SH-SY5Y (cell line): Measurements from ENCODE around the gene DCN.

Experiments used
- GATA2 ChIP-seq: IDR thresholded peaks from 2 replicates; pipeline ENCODE4 v1.6.1; 2011; ENCODE audit warnings: mild to moderate bottlenecking, low read depth, low read length
- GATA3 ChIP-seq: IDR thresholded peaks from 2 replicates; pipeline ENCODE4 v1.6.1; 2011; ENCODE audit warnings: low read depth, mild to moderate bottlenecking, low read length, moderate library complexity

- TF ChIP-seq GATA3 (no peak), GATA2 (no peak)
Observed at GRCh38 chr12:91205811-91206210, 23.2 kb upstream of the DCN start.
